Neural cell (in vitro differentiated cells): Measurements from ENCODE around the gene CCDC50.

Experiments
- EZH2 ChIP-seq: fragments of 200-600, 300-800 bp; shearing (Covaris generic), sonication (generic); IDR thresholded peaks from 2 replicates; pipeline ENCODE4 v1.6.1; 2014; ENCODE audit warnings: antibody characterized with exemption, low read length, borderline replicate concordance, mild to moderate bottlenecking; ENCODE audit not compliant: insufficient read depth, poor library complexity, severe bottlenecking
- MXI1 ChIP-seq: fragments of 450-650 bp; conservative IDR thresholded peaks from 2 replicates; pipeline ENCODE4 v1.6.1; 2014; ENCODE audit warnings: antibody characterized with exemption, mild to moderate bottlenecking; ENCODE audit not compliant: poor library complexity, severe bottlenecking
- POLR2AphosphoS5 ChIP-seq: IDR thresholded peaks from 2 replicates; pipeline ENCODE4 v1.6.1; 2012
- SMC3 ChIP-seq: fragments of 450-650 bp; conservative IDR thresholded peaks from 2 replicates; pipeline ENCODE4 v1.6.1; 2014; ENCODE audit warnings: antibody characterized with exemption, mild to moderate bottlenecking, moderate library complexity; ENCODE audit not compliant: poor library complexity
- TAF1 ChIP-seq: IDR thresholded peaks from 2 replicates; pipeline ENCODE4 v1.6.1; 2012; ENCODE audit warnings: low read depth
- TF ChIP-seq, protein P1 (sequence below): fragments of 450-650 bp; IDR thresholded peaks from 2 replicates; pipeline ENCODE4 v1.5.1; 2014; ENCODE audit warnings: antibody characterized with exemption, mild to moderate bottlenecking, moderate library complexity; ENCODE audit not compliant: poor library complexity, severe bottlenecking
- TF ChIP-seq, protein P2 (sequence below): IDR thresholded peaks from 2 replicates; pipeline ENCODE4 v1.6.1; 2012; ENCODE audit warnings: borderline replicate concordance

DNA sequence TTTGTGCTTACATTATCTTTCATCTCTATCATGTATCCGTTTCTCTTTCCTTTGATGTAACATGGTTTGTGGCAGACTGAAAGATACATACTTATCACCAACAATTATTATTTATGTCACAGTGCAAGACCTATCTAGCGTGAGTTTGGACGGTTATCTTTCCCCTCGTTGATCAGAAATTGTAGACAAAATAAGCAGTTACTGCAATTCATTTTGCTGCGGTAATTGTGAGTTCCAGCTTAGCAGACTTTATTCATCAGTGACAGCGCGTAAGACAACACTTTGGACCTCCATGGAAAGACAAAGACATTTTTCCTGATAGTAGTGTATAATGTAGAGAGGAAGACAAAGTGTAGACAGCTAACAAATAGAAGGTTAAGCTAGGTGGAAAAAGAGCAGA is 52.1 kb downstream of the CCDC50 start:
- TF ChIP-seq TAF1 (no peak), EZH2 (no peak), POLR2AphosphoS5 (no peak), MXI1 (no peak), SMC3 (no peak)
- TF ChIP-seq, protein P1, sequence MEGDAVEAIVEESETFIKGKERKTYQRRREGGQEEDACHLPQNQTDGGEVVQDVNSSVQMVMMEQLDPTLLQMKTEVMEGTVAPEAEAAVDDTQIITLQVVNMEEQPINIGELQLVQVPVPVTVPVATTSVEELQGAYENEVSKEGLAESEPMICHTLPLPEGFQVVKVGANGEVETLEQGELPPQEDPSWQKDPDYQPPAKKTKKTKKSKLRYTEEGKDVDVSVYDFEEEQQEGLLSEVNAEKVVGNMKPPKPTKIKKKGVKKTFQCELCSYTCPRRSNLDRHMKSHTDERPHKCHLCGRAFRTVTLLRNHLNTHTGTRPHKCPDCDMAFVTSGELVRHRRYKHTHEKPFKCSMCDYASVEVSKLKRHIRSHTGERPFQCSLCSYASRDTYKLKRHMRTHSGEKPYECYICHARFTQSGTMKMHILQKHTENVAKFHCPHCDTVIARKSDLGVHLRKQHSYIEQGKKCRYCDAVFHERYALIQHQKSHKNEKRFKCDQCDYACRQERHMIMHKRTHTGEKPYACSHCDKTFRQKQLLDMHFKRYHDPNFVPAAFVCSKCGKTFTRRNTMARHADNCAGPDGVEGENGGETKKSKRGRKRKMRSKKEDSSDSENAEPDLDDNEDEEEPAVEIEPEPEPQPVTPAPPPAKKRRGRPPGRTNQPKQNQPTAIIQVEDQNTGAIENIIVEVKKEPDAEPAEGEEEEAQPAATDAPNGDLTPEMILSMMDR: no peak
- TF ChIP-seq, protein P2, sequence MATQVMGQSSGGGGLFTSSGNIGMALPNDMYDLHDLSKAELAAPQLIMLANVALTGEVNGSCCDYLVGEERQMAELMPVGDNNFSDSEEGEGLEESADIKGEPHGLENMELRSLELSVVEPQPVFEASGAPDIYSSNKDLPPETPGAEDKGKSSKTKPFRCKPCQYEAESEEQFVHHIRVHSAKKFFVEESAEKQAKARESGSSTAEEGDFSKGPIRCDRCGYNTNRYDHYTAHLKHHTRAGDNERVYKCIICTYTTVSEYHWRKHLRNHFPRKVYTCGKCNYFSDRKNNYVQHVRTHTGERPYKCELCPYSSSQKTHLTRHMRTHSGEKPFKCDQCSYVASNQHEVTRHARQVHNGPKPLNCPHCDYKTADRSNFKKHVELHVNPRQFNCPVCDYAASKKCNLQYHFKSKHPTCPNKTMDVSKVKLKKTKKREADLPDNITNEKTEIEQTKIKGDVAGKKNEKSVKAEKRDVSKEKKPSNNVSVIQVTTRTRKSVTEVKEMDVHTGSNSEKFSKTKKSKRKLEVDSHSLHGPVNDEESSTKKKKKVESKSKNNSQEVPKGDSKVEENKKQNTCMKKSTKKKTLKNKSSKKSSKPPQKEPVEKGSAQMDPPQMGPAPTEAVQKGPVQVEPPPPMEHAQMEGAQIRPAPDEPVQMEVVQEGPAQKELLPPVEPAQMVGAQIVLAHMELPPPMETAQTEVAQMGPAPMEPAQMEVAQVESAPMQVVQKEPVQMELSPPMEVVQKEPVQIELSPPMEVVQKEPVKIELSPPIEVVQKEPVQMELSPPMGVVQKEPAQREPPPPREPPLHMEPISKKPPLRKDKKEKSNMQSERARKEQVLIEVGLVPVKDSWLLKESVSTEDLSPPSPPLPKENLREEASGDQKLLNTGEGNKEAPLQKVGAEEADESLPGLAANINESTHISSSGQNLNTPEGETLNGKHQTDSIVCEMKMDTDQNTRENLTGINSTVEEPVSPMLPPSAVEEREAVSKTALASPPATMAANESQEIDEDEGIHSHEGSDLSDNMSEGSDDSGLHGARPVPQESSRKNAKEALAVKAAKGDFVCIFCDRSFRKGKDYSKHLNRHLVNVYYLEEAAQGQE: no peak
